Transverse colon (tissue), 4 donors: ENCODE data around the gene GPR152. TPM values are rescaled to one million over a fixed set of nuclear protein-coding genes. Genes with fewer than 3 reads are reported as not detected.

Experiments
- DNase-seq: peaks from one replicate; pipeline ENCODE4 v3.0.0-alpha.2; 2019
- H3K27ac ChIP-seq, 4 donors: fragments of 200-600 bp; sonication (generic); 2 replicates each; pipeline ENCODE4 v1.5.1; 2016 to 2018; ENCODE audit warnings: inconsistent platforms in 4 of 4
- H3K27me3 ChIP-seq: fragments of 200-600 bp; sonication (generic); 2 replicates; pipeline ENCODE4 v1.5.1; 2017; ENCODE audit warnings: inconsistent platforms
- H3K36me3 ChIP-seq, 4 donors: fragments of 200-600 bp; sonication (generic); 2 replicates each; pipeline ENCODE4 v1.5.1; 2017 to 2019; ENCODE audit warnings: inconsistent platforms in 4 of 4
- H3K4me1 ChIP-seq, 4 donors: fragments of 200-600 bp; sonication (generic); 2 replicates each; pipeline ENCODE4 v1.5.1; 2017 to 2020; ENCODE audit warnings: inconsistent platforms in 4 of 4
- H3K4me3 ChIP-seq, 4 donors: fragments of 200-600 bp; sonication (generic); 1 replicate in 1 of 4; 2 replicates in 3 of 4; pipeline versions ENCODE4 v1.5.1 to v1.6.1; 2017 to 2019; ENCODE audit warnings: inconsistent platforms in 4 of 4
- H3K9me3 ChIP-seq, 2 donors: fragments of 200-600 bp; sonication (generic); 2 replicates each; pipeline ENCODE4 v1.5.1; 2017 to 2019; ENCODE audit warnings: inconsistent platforms in 2 of 2
- EP300 ChIP-seq: sonication (generic); formaldehyde crosslinking; IDR thresholded peaks from one replicate; pipeline ENCODE4 v1.6.1; 2017; ENCODE audit warnings: antibody characterized with exemption, low read depth
- POLR2A ChIP-seq: fragments of 450-650 bp; IDR thresholded peaks from one replicate; pipeline ENCODE4 v1.6.1; 2016; ENCODE audit warnings: antibody characterized with exemption, mild to moderate bottlenecking, moderate library complexity
- POLR2AphosphoS5 ChIP-seq, 3 donors: sonication (generic); formaldehyde crosslinking; IDR thresholded peaks; one replicate each; pipeline ENCODE4 v1.6.1; 2016; ENCODE audit warnings: antibody characterized with exemption in 3 of 3
- WGBS, 2 donors: methylation state at CpG; one replicate each; pipeline ENCODE4 v1.1.5; 2018; ENCODE audit warnings: low coverage in 1 of 2; 5-methylcytosine and 5-hydroxymethylcytosine counted together
- in situ Hi-C, 4 donors: fragments of 200-750 bp; cut with MboI; loops; one replicate each; pipeline versions ENCODE4 v1.15.0 to v1.15.1; 2017; ENCODE audit warnings: low sequenced_read_pairs in 3 of 4, low pct_ligation_motif_present in 1 of 4, low pct_unique_long_range_greater_than_20kb in 1 of 4
- intact Hi-C: fragments of 100-400 bp; cut with DNase I; formaldehyde crosslinking; loops from one replicate; pipeline ENCODE4 v1.15.1; 2023; ENCODE audit warnings: low total_unique reads
- total RNA-seq, 4 donors: library from RNA; depleted of rRNA; stranded (reverse); fragments of >200 nt; gene quantifications; one replicate each; pipeline ENCODE4 v1.1.0, GENCODE V29; 2016
- TF ChIP-seq, protein P1 (sequence below), 5 experiments: fragments of 200-600 bp in 3 of 5; fragments of 450-650 bp in 2 of 5; sonication (generic) in 3 of 5; IDR thresholded peaks; 1 replicate in 2 of 5; 2 replicates in 3 of 5; pipeline ENCODE4 v1.5.1; 2016 to 2017; ENCODE audit warnings: antibody characterized with exemption in 5 of 5, inconsistent platforms in 3 of 5, mild to moderate bottlenecking in 2 of 5, moderate library complexity in 1 of 5

GPR152 gene
- total RNA-seq, 4 donors from 2014 or later = not detected

DNA sequence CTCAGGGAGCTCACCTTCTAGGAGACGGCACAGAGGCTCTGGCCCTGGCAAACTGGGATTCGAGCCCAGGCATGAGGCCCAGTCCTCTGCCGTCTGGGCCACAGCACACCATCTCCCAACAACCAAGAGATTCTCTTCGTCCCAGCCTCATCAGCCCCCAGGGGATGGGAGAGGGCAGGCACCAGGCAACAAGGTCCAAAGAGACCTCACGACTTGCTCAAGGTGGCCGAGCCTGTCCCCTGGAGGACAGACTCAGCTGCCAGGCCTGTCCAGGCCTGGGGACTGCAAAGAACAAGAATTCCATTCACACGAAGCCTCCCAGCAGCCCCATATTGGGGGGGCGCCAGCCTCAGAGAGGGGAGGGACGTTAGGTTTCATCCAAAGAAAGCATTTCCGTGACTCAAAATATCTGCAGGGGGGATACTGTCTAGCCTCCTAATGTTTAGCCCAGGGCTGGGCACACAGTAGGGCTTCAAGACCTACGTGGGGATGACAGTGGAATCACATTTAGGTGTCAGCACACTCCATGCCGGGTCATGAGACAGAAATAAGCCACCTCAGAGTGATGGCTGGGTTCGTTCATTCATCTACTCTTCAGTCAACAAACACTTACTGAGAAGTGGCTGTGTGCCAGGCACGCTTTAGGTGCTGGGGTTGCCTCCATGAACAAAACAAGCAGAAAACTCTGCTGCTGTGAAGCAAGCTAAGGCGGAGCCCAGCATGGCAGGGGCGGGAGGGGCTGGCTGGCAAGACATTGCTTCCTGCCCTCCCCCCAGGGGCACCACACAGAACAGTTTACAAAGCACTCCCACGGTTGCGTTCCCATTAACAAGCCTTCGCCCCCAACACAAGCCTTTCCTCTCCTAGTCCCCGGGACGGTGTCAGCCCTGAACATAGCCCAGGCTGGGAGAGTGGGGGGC is 35.9 kb downstream of the GPR152 start:
- no peak for TF ChIP-seq EP300
- peaks cover 13 to 42% (median 29%) of the 10 kb centered on the region in 4 donors for H3K4me1 ChIP-seq

DNA sequence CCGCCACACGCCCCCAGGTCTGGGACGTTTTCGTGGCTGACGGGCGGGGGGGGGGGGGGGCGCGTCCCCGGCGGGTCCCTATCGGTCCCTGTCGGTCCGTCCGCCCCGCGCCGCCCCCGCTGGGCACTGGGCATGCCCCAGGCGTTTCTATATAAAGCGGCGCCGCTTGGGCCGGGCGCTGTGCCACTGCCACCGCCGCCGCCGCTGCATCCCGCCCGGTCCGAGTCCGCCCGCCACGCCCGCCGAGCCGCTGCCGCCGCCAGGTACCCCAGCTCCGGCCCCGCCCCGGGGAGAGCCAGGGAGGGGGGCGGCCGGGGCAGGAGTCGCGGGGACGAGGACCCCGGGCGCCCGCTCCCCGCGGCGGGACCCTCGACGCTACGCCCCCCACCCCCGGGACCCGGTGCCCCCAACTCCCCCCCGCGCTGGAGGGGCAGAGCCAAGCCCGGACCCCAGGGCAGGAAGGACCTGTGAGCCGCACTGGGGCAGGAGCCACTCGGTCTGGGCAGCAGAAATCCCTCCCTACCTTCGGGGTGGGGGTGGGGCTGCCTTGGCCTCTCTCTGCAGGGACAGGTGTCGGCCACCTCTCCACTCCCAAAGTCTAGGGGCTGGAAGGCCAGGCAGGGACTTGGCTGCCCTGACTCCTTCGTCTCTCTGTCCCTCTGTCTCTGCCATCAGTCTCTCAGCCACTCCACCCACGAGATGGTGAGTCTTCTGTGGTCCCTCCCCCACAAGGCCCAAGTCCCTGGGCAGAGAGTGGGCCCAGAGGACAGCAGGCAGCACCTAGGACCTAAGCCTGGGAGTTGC is 36.8 kb downstream of the GPR152 start, which contains the start of gene CARNS1:
TSS of gene CARNS1 (plus strand) at position 178 of the 804 bp plus-strand sequence. CDS start at position 700, 522 bp downstream.
- no peak for DNase-seq
- H3K27me3 ChIP-seq = peaks cover 32% of the 10 kb centered on the region
- H3K4me1 ChIP-seq = peaks cover 10 to 37% (median 24%) of the 10 kb centered on the region in 4 donors
- no peak for TF ChIP-seq EP300
- no peaks in the 10 kb centered on the region for H3K9me3 ChIP-seq
- intact Hi-C loops (no loop called here), in situ Hi-C loops (no loop called here)
- WGBS, 2 donors = 12% methylated on average over 22 of the region's 67 CpGs; no CpG with 5 or more reads in 1 of the 2 donors
- H3K27ac ChIP-seq = peak within 1 kb of the TSS in 3 of 4 donors; percentile 9 to 39 (median 36)
- H3K4me3 ChIP-seq = peak within 1 kb of the TSS in 2 of 4 donors; percentile 29 to 40
- no peaks in the 10 kb centered on the region for H3K36me3 ChIP-seq

More for the DNA sequence above, 35.9 kb downstream of the GPR152 start:
- WGBS, 2 donors = 60% methylated on average over 21 of the region's 21 CpGs; no CpG with 5 or more reads in 1 of the 2 donors
- Histone ChIP-seq H3K4me3 (no peak overlapping the region), H3K27ac (peak overlapping the region in 1 of 4 donors; percentile 36), H3K9me3 (no peaks in the 10 kb centered on the region), H3K27me3 (peaks cover 23% of the 10 kb centered on the region), H3K36me3 (no peaks in the 10 kb centered on the region)
- in situ Hi-C loops = no loop called here
- DNase-seq = no peak
- intact Hi-C loops = no loop called here

GRCh38 chr11:67413266-67413849 is 39.2 kb downstream of the GPR152 start:
- Histone ChIP-seq H3K27ac (no peak overlapping the region), H3K36me3 (no peaks in the 10 kb centered on the region), H3K4me1 (peaks cover 0 to 29% (median 20%) of the 10 kb centered on the region in 4 donors), H3K9me3 (no peaks in the 10 kb centered on the region), H3K4me3 (no peak overlapping the region), H3K27me3 (peaks cover 38% of the 10 kb centered on the region)
- WGBS, 2 donors = 60 to 67% methylated on average over 1 to 2 of the region's 2 CpGs
- in situ Hi-C loops = no loop called here
- TF ChIP-seq, protein P1, sequence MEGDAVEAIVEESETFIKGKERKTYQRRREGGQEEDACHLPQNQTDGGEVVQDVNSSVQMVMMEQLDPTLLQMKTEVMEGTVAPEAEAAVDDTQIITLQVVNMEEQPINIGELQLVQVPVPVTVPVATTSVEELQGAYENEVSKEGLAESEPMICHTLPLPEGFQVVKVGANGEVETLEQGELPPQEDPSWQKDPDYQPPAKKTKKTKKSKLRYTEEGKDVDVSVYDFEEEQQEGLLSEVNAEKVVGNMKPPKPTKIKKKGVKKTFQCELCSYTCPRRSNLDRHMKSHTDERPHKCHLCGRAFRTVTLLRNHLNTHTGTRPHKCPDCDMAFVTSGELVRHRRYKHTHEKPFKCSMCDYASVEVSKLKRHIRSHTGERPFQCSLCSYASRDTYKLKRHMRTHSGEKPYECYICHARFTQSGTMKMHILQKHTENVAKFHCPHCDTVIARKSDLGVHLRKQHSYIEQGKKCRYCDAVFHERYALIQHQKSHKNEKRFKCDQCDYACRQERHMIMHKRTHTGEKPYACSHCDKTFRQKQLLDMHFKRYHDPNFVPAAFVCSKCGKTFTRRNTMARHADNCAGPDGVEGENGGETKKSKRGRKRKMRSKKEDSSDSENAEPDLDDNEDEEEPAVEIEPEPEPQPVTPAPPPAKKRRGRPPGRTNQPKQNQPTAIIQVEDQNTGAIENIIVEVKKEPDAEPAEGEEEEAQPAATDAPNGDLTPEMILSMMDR (IDR thresholded peaks at IDR 0.05) = no peak
- TF ChIP-seq EP300 (no peak), POLR2A (no peak), POLR2AphosphoS5 (IDR thresholded peaks at IDR 0.05) (no peak)
- no peak for DNase-seq
- intact Hi-C loops = no loop called here

DNA sequence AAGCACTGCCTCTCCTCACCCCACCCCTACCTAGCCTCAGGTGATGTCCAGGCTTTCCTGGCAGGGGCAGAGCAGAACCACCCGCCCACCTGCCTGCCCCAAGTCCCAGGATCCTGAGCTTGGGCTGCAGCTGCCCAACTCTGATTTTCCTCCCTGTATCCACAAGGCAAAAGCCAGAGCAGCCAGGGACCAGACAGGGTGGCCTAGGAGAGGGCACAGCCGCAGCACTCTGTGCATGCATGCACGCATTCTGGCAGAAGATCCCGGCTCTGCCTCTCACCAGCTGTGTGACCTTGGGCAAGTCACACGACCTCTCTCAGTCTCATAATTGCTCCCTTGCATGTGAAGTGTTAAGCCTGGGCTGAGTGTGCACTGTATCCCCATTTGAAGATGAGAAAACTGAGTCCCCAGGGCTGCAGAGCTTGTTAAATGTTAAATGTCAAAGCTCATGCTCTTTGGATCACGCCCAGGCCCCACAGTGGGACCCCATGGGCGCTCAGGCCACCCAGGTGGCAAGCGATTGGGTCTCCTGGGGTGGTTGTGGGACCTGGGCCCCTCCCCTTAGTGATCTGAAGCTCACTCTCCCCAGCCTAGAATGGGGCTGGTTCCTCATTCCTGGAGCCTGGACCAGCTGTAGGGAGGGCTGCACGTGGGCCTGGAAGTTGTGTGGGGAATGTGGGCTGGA is 39.9 kb downstream of the GPR152 start:
- H3K4me3 ChIP-seq = no peak overlapping the region
- no peak for DNase-seq
- in situ Hi-C loops = no loop called here
- peaks cover 0 to 30% (median 21%) of the 10 kb centered on the region in 4 donors for H3K4me1 ChIP-seq
- intact Hi-C loops = no loop called here
- H3K36me3 ChIP-seq = no peaks in the 10 kb centered on the region
- no peak overlapping the region for H3K27ac ChIP-seq
- H3K9me3 ChIP-seq = no peaks in the 10 kb centered on the region
- TF ChIP-seq EP300 (no peak), POLR2A (no peak), POLR2AphosphoS5 (IDR thresholded peaks at IDR 0.05) (no peak)
- TF ChIP-seq, protein P1 (IDR thresholded peaks at IDR 0.05) = no peak
- WGBS, 2 donors = 65 to 100% methylated on average over 1 to 9 of the region's 9 CpGs
- H3K27me3 ChIP-seq = peaks cover 38% of the 10 kb centered on the region
